Heart right ventricle (tissue), 16 donors: ENCODE data around the gene USO1. TPM values are rescaled to one million over a fixed set of nuclear protein-coding genes. Genes with fewer than 3 reads are reported as not detected.

Experiments
- ATAC-seq, 8 donors: fragments of 200-7000 bp; cut with Tn5 transposase; one replicate each; pipeline ENCODE4 v1.9.1; 2020; ENCODE audit warnings: mild to moderate bottlenecking in 8 of 8, moderate library complexity in 8 of 8, moderate number of reproducible peaks in 1 of 8
- DNase-seq, 2 donors: peaks; one replicate each; pipeline ENCODE4 v3.0.0-alpha.2; 2020
- H3K27ac ChIP-seq, 10 donors: fragments of 200-600 bp; sonication (generic) in 2 of 10; one replicate each; pipeline versions ENCODE4 v1.5.0 to v1.8.0; 2020 to 2022; ENCODE audit warnings: mild to moderate bottlenecking in 3 of 10
- H3K27me3 ChIP-seq, 7 donors: fragments of 200-600 bp; one replicate each; pipeline ENCODE4 v1.8.0; 2021 to 2022; ENCODE audit warnings: mild to moderate bottlenecking in 2 of 7
- H3K36me3 ChIP-seq, 9 donors: fragments of 200-600 bp; sonication (generic) in 1 of 9; one replicate each; pipeline versions ENCODE4 v1.5.0 to v1.8.0; 2020 to 2022; ENCODE audit warnings: mild to moderate bottlenecking in 2 of 9
- H3K4me1 ChIP-seq, 9 donors: fragments of 200-600 bp; sonication (generic) in 1 of 9; one replicate each; pipeline versions ENCODE4 v1.5.0 to v1.8.0; 2020 to 2022; ENCODE audit warnings: mild to moderate bottlenecking in 4 of 9
- H3K4me3 ChIP-seq, 10 donors: fragments of 200-600 bp; sonication (generic) in 2 of 10; one replicate each; pipeline versions ENCODE4 v1.5.0 to v1.8.0; 2020 to 2022; ENCODE audit warnings: mild to moderate bottlenecking in 7 of 10, moderate library complexity in 2 of 10
- H3K9me3 ChIP-seq, 11 donors: fragments of 200-600 bp in 10 of 11; sonication (generic) in 2 of 11; one replicate each; pipeline versions ENCODE4 v1.5.0 to v1.8.0; 2013 to 2022; ENCODE audit warnings: mild to moderate bottlenecking in 2 of 11, control low read depth in 1 of 11, moderate library complexity in 1 of 11
- WGBS, 2 donors: extraction: QIAGEN DNeasy Blood & Tissue Kit; methylation state at CpG; one replicate each; pipeline ENCODE4 v1.1.7; 2013; ENCODE audit warnings: inconsistent platforms in 1 of 2; 5-methylcytosine and 5-hydroxymethylcytosine counted together
- intact Hi-C, 10 donors: fragments of 100-400 bp; cut with DNase I; formaldehyde crosslinking; loops; one replicate each; pipeline versions ENCODE4 v1.11.1 to v1.14.2; 2022
- polyA plus RNA-seq, 2 donors: library from polyadenylated mRNA; stranded (reverse); fragments of 200-250 nt; gene quantifications; one replicate each; pipeline ENCODE4 v1.2.3, GENCODE V29; 2013
- total RNA-seq, 10 donors: library from RNA; stranded (reverse); fragmentation: NEBNext Ultra II Directional in 3 of 10; extraction: Animal tissue kit (Norgen Biotek cat#: 25700) in 3 of 10; gene quantifications; one replicate each; pipeline versions ENCODE4 v1.2.1 to v1.2.4, GENCODE V29; 2021 to 2023
- TF ChIP-seq, protein P1 (sequence below), 9 donors: fragments of 200-600 bp; sonication (generic) in 2 of 9; IDR thresholded peaks; one replicate each; pipeline versions ENCODE4 v1.5.0 to v1.8.0; 2021 to 2022; ENCODE audit warnings: antibody characterized with exemption in 9 of 9, mild to moderate bottlenecking in 5 of 9, moderate library complexity in 1 of 9
- donor health status: Arrhythmogenic right ventricular cardiomyopathy.
- donor health status: ischemic (EF 13 %, LVEDD 7.1; RV severe dilation, severe dysfunction).
- donor health status: healthy with polysubstance abuse.
- donor health status: DM: no; HTN: yes; CAD: no.
- donor health status: DM: no; HTN: no; CAD: no.
- donor health status: ischemic (EF 25% LVEDD 6.9; RV normal size, moderate dysfunction).
- donor health status: ischemic (EF 25% LVEDD 5.7; RV mildly dilated, moderate dysfunction).
- donor health status: healthy.
- donor health status: DM: yes; HTN: yes; CAD: no.
- donor health status: Ischemic cardiomyopathy.
- donor health status: ischemic (EF 35%, LVEDD 5.7; RV mildly dilated, moderate dysfunction).
- donor health status: nonischemic (EF 11% LVEDD 7.7; RV severe dilation, severe dysfunction).
- donor health status: DM: yes; HTN: yes; CAD: no.
- donor health status: PGD.
- donor health status: ischemic (EF 29% LVEDD 5.4; RV normal size, mild dysfunction).
- donor health status: nonischemic (EF 23%, LVEDD 6.1; RV moderate dilation, normal function).

The USO1 gene
- total and polyA plus RNA-seq, 12 donors = 43.8 to 98.7 (median 79.6) TPM

- no peaks in the 10 kb centered on the region for H3K9me3 ChIP-seq
- DNase-seq (no peak), ATAC-seq (no peak)
- no peak overlapping the region for H3K4me3 ChIP-seq
- H3K36me3 ChIP-seq = no peaks in the 10 kb centered on the region
- no peak overlapping the region for H3K27ac ChIP-seq
- peaks cover 0 to 7% (median 0%) of the 10 kb centered on the region in 9 donors for H3K4me1 ChIP-seq
- TF ChIP-seq, protein P1, sequence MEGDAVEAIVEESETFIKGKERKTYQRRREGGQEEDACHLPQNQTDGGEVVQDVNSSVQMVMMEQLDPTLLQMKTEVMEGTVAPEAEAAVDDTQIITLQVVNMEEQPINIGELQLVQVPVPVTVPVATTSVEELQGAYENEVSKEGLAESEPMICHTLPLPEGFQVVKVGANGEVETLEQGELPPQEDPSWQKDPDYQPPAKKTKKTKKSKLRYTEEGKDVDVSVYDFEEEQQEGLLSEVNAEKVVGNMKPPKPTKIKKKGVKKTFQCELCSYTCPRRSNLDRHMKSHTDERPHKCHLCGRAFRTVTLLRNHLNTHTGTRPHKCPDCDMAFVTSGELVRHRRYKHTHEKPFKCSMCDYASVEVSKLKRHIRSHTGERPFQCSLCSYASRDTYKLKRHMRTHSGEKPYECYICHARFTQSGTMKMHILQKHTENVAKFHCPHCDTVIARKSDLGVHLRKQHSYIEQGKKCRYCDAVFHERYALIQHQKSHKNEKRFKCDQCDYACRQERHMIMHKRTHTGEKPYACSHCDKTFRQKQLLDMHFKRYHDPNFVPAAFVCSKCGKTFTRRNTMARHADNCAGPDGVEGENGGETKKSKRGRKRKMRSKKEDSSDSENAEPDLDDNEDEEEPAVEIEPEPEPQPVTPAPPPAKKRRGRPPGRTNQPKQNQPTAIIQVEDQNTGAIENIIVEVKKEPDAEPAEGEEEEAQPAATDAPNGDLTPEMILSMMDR (IDR thresholded peaks at IDR 0.05) = no peak
- no peaks in the 10 kb centered on the region for H3K27me3 ChIP-seq
- WGBS, 2 donors = 33 to 39% methylated on average over 2 of the region's 2 CpGs
- intact Hi-C loops = no loop called here
These were observed 99.4 kb downstream of the USO1 start for GRCh38 chr4:75823812-75824211.

- H3K27ac ChIP-seq = no peak overlapping the region
- peaks cover 0 to 6% (median 0%) of the 10 kb centered on the region in 9 donors for H3K4me1 ChIP-seq
- H3K27me3 ChIP-seq = no peaks in the 10 kb centered on the region
- no peak overlapping the region for H3K4me3 ChIP-seq
- peaks cover 0 to 2% (median 0%) of the 10 kb centered on the region in 11 donors for H3K9me3 ChIP-seq
- DNase-seq (no peak), ATAC-seq (no peak)
- TF ChIP-seq, protein P1 (IDR thresholded peaks at IDR 0.05) = no peak
- WGBS, 2 donors = 32 to 35% methylated on average over 1 of the region's 1 CpG
- intact Hi-C loops = no loop called here
- no peaks in the 10 kb centered on the region for H3K36me3 ChIP-seq
These were observed 106.5 kb downstream of the USO1 start for GRCh38 chr4:75830906-75831305.

- Histone ChIP-seq H3K27ac (no peak overlapping the region), H3K27me3 (no peaks in the 10 kb centered on the region), H3K4me3 (no peak overlapping the region), H3K9me3 (peaks cover 0 to 2% (median 0%) of the 10 kb centered on the region in 11 donors), H3K4me1 (peaks cover 0 to 6% (median 0%) of the 10 kb centered on the region in 9 donors), H3K36me3 (no peaks in the 10 kb centered on the region)
- intact Hi-C loops = no loop called here
- WGBS, 2 donors = 90 to 91% methylated on average over 2 of the region's 2 CpGs
- DNase-seq = no peak
- TF ChIP-seq, protein P1 (IDR thresholded peaks at IDR 0.05) = no peak
- ATAC-seq = no peak
These were observed 107.6 kb downstream of the USO1 start for GRCh38 chr4:75831856-75832405.

GRCh38 chr4:75834095-75834771 lies 109.9 kb downstream of the USO1 start:
- Histone ChIP-seq H3K36me3 (no peaks in the 10 kb centered on the region), H3K27ac (no peak overlapping the region), H3K27me3 (no peaks in the 10 kb centered on the region), H3K4me1 (peaks cover 0 to 6% (median 0%) of the 10 kb centered on the region in 9 donors), H3K4me3 (no peak overlapping the region), H3K9me3 (peaks cover 0 to 2% (median 0%) of the 10 kb centered on the region in 11 donors)
- intact Hi-C loops = no loop called here
- ATAC-seq (no peak), DNase-seq (no peak)
- WGBS, 2 donors = 73 to 91% methylated on average over 1 of the region's 1 CpG
- TF ChIP-seq, protein P1 (IDR thresholded peaks at IDR 0.05) = no peak
